IMR-90 (cell line): ENCODE results near the gene FAM171A1. TPM values are rescaled to one million over a fixed set of nuclear protein-coding genes. Genes with fewer than 3 reads are reported as not detected.

ENCODE experiments used
- ATAC-seq: fragments of 200-7000 bp; cut with Tn5 transposase; 2 replicates; pipeline ENCODE4 v1.9.1; 2020; ENCODE audit warnings: low read depth, mild to moderate bottlenecking, moderate library complexity
- BruUV-seq: library from RNA; stranded (reverse); fragments of 400-500 nt; replicated peaks from 2 replicates; lab custom pipeline; 2021; lab: Mats Ljungman, UMichigan
- CTCF ChIA-PET: fragments of 300-600 bp; formaldehyde crosslinking; extraction: SDS; loops from one replicate; lab custom pipeline; 2021; ENCODE audit warnings: antibody characterized with exemption; lab: Yijun Ruan, JAX
- POLR2A ChIA-PET: fragments of 300-600 bp; sonication (Branson Sonifier 250); formaldehyde crosslinking; loops from one replicate; lab custom pipeline; 2022; ENCODE audit warnings: antibody characterized with exemption; ENCODE audit not compliant: unreplicated experiment; lab: Charles Lee
- DNase-seq: peaks from one replicate; pipeline ENCODE4 v3.0.0; 2013
- H2AFZ ChIP-seq: replicated peaks from 2 replicates; pipeline ENCODE3; 2013; ENCODE audit warnings: low read length, mild to moderate bottlenecking; ENCODE audit not compliant: poor library complexity
- H2AK5ac ChIP-seq: 2 replicates; pipeline ENCODE4 v1.6.1; 2013; ENCODE audit warnings: low read depth, low read length, inconsistent platforms
- H2AK9ac ChIP-seq: replicated peaks from 2 replicates; pipeline ENCODE3; 2013; ENCODE audit warnings: mild to moderate bottlenecking, low read depth, low read length, moderate library complexity; ENCODE audit not compliant: poor library complexity
- H2BK120ac ChIP-seq: 2 replicates; pipeline ENCODE4 v1.6.1; 2013; ENCODE audit warnings: low read depth, low read length, inconsistent platforms
- H2BK15ac ChIP-seq: 3 replicates; pipeline ENCODE4 v1.6.1; 2013; ENCODE audit warnings: low read depth, low read length, inconsistent platforms
- H2BK20ac ChIP-seq: 2 replicates; pipeline ENCODE4 v1.6.1; 2013; ENCODE audit warnings: low read depth, mild to moderate bottlenecking, inconsistent platforms, low read length, moderate library complexity
- H2BK5ac ChIP-seq: 2 replicates; pipeline ENCODE4 v1.6.1; 2013; ENCODE audit warnings: mild to moderate bottlenecking, low read depth, low read length, inconsistent platforms; ENCODE audit not compliant: poor library complexity, severe bottlenecking
- H3K14ac ChIP-seq: replicated peaks from 2 replicates; pipeline ENCODE4 v1.6.1; 2013; ENCODE audit warnings: low read depth, low read length, inconsistent platforms
- H3K18ac ChIP-seq: 2 replicates; pipeline ENCODE4 v1.6.1; 2013; ENCODE audit warnings: low read depth, low read length, control low read depth
- H3K23ac ChIP-seq: 2 replicates; pipeline ENCODE4 v1.6.1; 2013; ENCODE audit warnings: low read depth, low read length, inconsistent platforms
- H3K27ac ChIP-seq: 2 replicates; pipeline ENCODE4 v1.5.1; 2013; ENCODE audit warnings: mild to moderate bottlenecking, control low read depth, low read length; ENCODE audit not compliant: insufficient read depth
- H3K27me3 ChIP-seq: 2 replicates; pipeline ENCODE4 v1.6.1; 2013; ENCODE audit warnings: low read length; ENCODE audit not compliant: control insufficient read depth, insufficient read depth
- H3K36me3 ChIP-seq: 2 replicates; pipeline ENCODE4 v1.6.1; 2013; ENCODE audit warnings: low read length, mixed read lengths; ENCODE audit not compliant: control insufficient read depth, insufficient read depth
- H3K4ac ChIP-seq: 2 replicates; pipeline ENCODE4 v1.6.1; 2013; ENCODE audit warnings: low read depth, low read length, inconsistent platforms
- H3K4me1 ChIP-seq: 2 replicates; pipeline ENCODE4 v1.6.1; 2013; ENCODE audit warnings: low read length, mixed read lengths; ENCODE audit not compliant: control insufficient read depth, insufficient read depth
- H3K4me2 ChIP-seq: 2 replicates; pipeline ENCODE4 v1.6.1; 2013; ENCODE audit warnings: low read depth, mild to moderate bottlenecking, control low read depth, low read length, moderate library complexity
- H3K4me3 ChIP-seq: 2 replicates; pipeline ENCODE4 v1.5.1; 2013; ENCODE audit warnings: low read depth, mild to moderate bottlenecking, control low read depth, low read length, moderate library complexity; ENCODE audit not compliant: insufficient read depth
- H3K56ac ChIP-seq: 2 replicates; pipeline ENCODE4 v1.6.1; 2013; ENCODE audit warnings: low read length, inconsistent platforms; ENCODE audit not compliant: insufficient read depth; ENCODE audit errors: extremely low read depth
- H3K79me1 ChIP-seq, 2 experiments: 2 replicates each; pipeline ENCODE4 v1.6.1; 2013; ENCODE audit warnings: low read length in 2 of 2, inconsistent platforms in 1 of 2, low read depth in 1 of 2
- H3K9ac ChIP-seq: 2 replicates; pipeline ENCODE4 v1.6.1; 2013; ENCODE audit warnings: low read depth, low read length, control low read depth
- H3K9me1 ChIP-seq: 2 replicates; pipeline ENCODE4 v1.6.1; 2013; ENCODE audit warnings: low read length, inconsistent platforms; ENCODE audit not compliant: insufficient read depth
- H3K9me3 ChIP-seq: 2 replicates; pipeline ENCODE4 v1.6.1; 2013; ENCODE audit warnings: low read length; ENCODE audit not compliant: control insufficient read depth, insufficient read depth
- H4K20me1 ChIP-seq: 2 replicates; pipeline ENCODE4 v1.6.1; 2013; ENCODE audit warnings: low read length, inconsistent platforms; ENCODE audit not compliant: insufficient read depth
- H4K5ac ChIP-seq: 2 replicates; pipeline ENCODE4 v1.6.1; 2013; ENCODE audit warnings: mild to moderate bottlenecking, low read depth, low read length, control low read depth
- H4K8ac ChIP-seq, 2 experiments: 2 replicates each; pipeline ENCODE4 v1.6.1; 2013; ENCODE audit warnings: low read depth in 2 of 2, low read length in 2 of 2, control low read depth in 1 of 2, inconsistent platforms in 1 of 2
- H4K91ac ChIP-seq: 2 replicates; pipeline ENCODE4 v1.6.1; 2013; ENCODE audit warnings: low read depth, low read length, inconsistent platforms; ENCODE audit not compliant: insufficient read depth
- BHLHE40 ChIP-seq: fragments of 150-350 bp; IDR thresholded peaks from 2 replicates; pipeline ENCODE4 v1.6.1; 2016; ENCODE audit warnings: mild to moderate bottlenecking, low read depth, low read length
- CEBPB ChIP-seq: IDR thresholded peaks from 2 replicates; pipeline ENCODE4 v1.6.1; 2012; ENCODE audit warnings: low read depth, low read length, improper control_type of control experiment
- CHD1 ChIP-seq: IDR thresholded peaks from 2 replicates; pipeline ENCODE4 v1.6.1; 2012; ENCODE audit warnings: low read depth, low read length, improper control_type of control experiment
- FOS ChIP-seq: fragments of 150-350 bp; IDR thresholded peaks from 2 replicates; pipeline ENCODE4 v1.6.1; 2016; ENCODE audit warnings: low read depth, low read length
- MAFK ChIP-seq: IDR thresholded peaks from 2 replicates; pipeline ENCODE4 v1.6.1; 2012; ENCODE audit warnings: low read depth, low read length, improper control_type of control experiment
- MAZ ChIP-seq: IDR thresholded peaks from 2 replicates; pipeline ENCODE4 v1.6.1; 2012; ENCODE audit warnings: low read depth, mild to moderate bottlenecking, low read length, improper control_type of control experiment, moderate library complexity, borderline replicate concordance
- MXI1 ChIP-seq: IDR thresholded peaks from 2 replicates; pipeline ENCODE4 v1.6.1; 2012; ENCODE audit warnings: low read depth, mild to moderate bottlenecking, low read length, moderate library complexity, borderline replicate concordance
- NFE2L2 ChIP-seq: fragments of 150-350 bp; IDR thresholded peaks from 2 replicates; pipeline ENCODE4 v1.6.1; 2016; ENCODE audit warnings: low read depth, mild to moderate bottlenecking, low read length
- RAD21 ChIP-seq: IDR thresholded peaks from 2 replicates; pipeline ENCODE4 v1.6.1; 2012; ENCODE audit warnings: low read length, improper control_type of control experiment
- RFX5 ChIP-seq: IDR thresholded peaks from 2 replicates; pipeline ENCODE4 v1.8.0; 2012; ENCODE audit warnings: low read depth, mild to moderate bottlenecking, low read length, moderate library complexity
- SMC3 ChIP-seq: fragments of 150-350 bp; IDR thresholded peaks from 2 replicates; pipeline ENCODE4 v1.6.1; 2016; ENCODE audit warnings: low read depth, mild to moderate bottlenecking, antibody characterized with exemption, low read length, moderate library complexity
- USF2 ChIP-seq: fragments of 150-350 bp; IDR thresholded peaks from 2 replicates; pipeline ENCODE4 v1.6.1; 2017; ENCODE audit warnings: mild to moderate bottlenecking, antibody characterized with exemption, low read length, low read depth
- WGBS, 2 experiments: methylation state at CpG; one replicate each; pipeline versions ENCODE4 v1.1.5 to v1.1.7; 2013; ENCODE audit warnings: missing lambda C conversion rate in 2 of 2; ENCODE audit not compliant: insufficient read length in 1 of 2; ENCODE audit errors: extremely low coverage in 2 of 2; 5-methylcytosine and 5-hydroxymethylcytosine counted together
- dilution Hi-C: fragments of 300-500 bp; cut with HindIII; formaldehyde crosslinking; loops from one replicate; pipeline ENCODE4 v1.14.3; 2018; ENCODE audit warnings: low sequenced_read_pairs; ENCODE audit not compliant: unreplicated experiment
- in situ Hi-C: fragments of 300-500 bp; cut with MboI; formaldehyde crosslinking; loops from 3 replicates; pipeline ENCODE4 v1.14.3; 2019; ENCODE audit warnings: low sequenced_read_pairs, inconsistent platforms, mixed read lengths
- intact Hi-C: fragments of 100-400 bp; cut with micrococcal nuclease; formaldehyde crosslinking; loops from 2 replicates; pipeline ENCODE4 v1.10.0; 2022
- polyA plus RNA-seq, 3 experiments: library from polyadenylated mRNA; depleted of rRNA; stranded (reverse); fragments of >200 nt; gene quantifications; 2 replicates each; pipeline ENCODE4 v1.2.3, GENCODE V29; 2012; ENCODE audit warnings: low replicate concordance in 1 of 3
- total RNA-seq: library from RNA; depleted of rRNA; stranded (reverse); fragments of >200 nt; gene quantifications from 2 replicates; pipeline ENCODE4 v1.2.3, GENCODE V29; 2012
- TF ChIP-seq, protein P1 (sequence below): fragments of 150-350 bp; IDR thresholded peaks from 2 replicates; pipeline ENCODE4 v1.6.1; 2016; ENCODE audit warnings: low read depth, mild to moderate bottlenecking, low read length, moderate library complexity, borderline replicate concordance

FAM171A1 gene
- total and polyA plus RNA-seq, 2 of the 4 experiments (the other 2 are of a cell fraction): 20.3 to 30.6 TPM

GRCh38 chr10:15300697-15301096 lies 70.4 kb downstream of the FAM171A1 start:
- in situ Hi-C loops: no loop called here
- H3K27ac ChIP-seq: no peak overlapping the region
- CTCF ChIA-PET: no interaction called here
- H3K56ac ChIP-seq: no peak overlapping the region
- intact Hi-C loops: no loop called here
- no peak overlapping the region for H3K4ac ChIP-seq
- no peaks in the 10 kb centered on the region for H3K9me3 ChIP-seq
- H3K79me1 ChIP-seq: peaks cover 0 to 24% of the 10 kb centered on the region in 2 experiments; a peak in 2 of 4 replicates
- no peak overlapping the region for H3K4me2 ChIP-seq
- DNase-seq (no peak), ATAC-seq (no peak)
- H3K23ac ChIP-seq: no peak overlapping the region
- no peak overlapping the region for H2AK9ac ChIP-seq
- no peak overlapping the region for H3K14ac ChIP-seq
- peaks cover 3% of the 10 kb centered on the region; the same call in 1 of the 2 replicates for H3K9me1 ChIP-seq
- no peak overlapping the region for H2BK20ac ChIP-seq
- POLR2A ChIA-PET: no interaction called here
- no peak overlapping the region for H2AK5ac ChIP-seq
- H2AFZ ChIP-seq: no peak overlapping the region
- H3K9ac ChIP-seq: no peak overlapping the region
- no peak overlapping the region for H4K5ac ChIP-seq
- no CpG with 5 or more reads among the region's 4 CpGs for WGBS, 2 experiments
- H2BK120ac ChIP-seq: no peak overlapping the region
- H2BK5ac ChIP-seq: no peak overlapping the region
- no peaks in the 10 kb centered on the region for H4K20me1 ChIP-seq
- BruUV-seq: no TSS peak
- no peaks in the 10 kb centered on the region for H3K27me3 ChIP-seq
- H4K91ac ChIP-seq: no peak overlapping the region
- no peak overlapping the region for H3K4me3 ChIP-seq
- TF ChIP-seq, protein P1, sequence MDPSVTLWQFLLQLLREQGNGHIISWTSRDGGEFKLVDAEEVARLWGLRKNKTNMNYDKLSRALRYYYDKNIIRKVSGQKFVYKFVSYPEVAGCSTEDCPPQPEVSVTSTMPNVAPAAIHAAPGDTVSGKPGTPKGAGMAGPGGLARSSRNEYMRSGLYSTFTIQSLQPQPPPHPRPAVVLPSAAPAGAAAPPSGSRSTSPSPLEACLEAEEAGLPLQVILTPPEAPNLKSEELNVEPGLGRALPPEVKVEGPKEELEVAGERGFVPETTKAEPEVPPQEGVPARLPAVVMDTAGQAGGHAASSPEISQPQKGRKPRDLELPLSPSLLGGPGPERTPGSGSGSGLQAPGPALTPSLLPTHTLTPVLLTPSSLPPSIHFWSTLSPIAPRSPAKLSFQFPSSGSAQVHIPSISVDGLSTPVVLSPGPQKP: no peak
- TF ChIP-seq MAFK (no peak), FOS (no peak), NFE2L2 (no peak), USF2 (no peak), RFX5 (no peak), SMC3 (no peak), CEBPB (no peak), MXI1 (no peak), RAD21 (no peak), MAZ (no peak), BHLHE40 (no peak), CHD1 (no peak)
- dilution Hi-C loops: no loop called here
- H3K36me3 ChIP-seq: no peaks in the 10 kb centered on the region
- no peak overlapping the region for H3K18ac ChIP-seq
- H3K4me1 ChIP-seq: no peaks in the 10 kb centered on the region
- H2BK15ac ChIP-seq: no peak overlapping the region
- no peak overlapping the region for H4K8ac ChIP-seq
